ENCODE data around the gene GFM2. TPM values are rescaled to one million over a fixed set of nuclear protein-coding genes. Genes with fewer than 3 reads are reported as not detected.
A peak's percentile ranks its signal among the peaks of the same experiment; 100 is the strongest.

Gene GFM2
- total and polyA plus RNA-seq, 4 experiments from 2014 or later = 9.5 to 21.6 (median 15.5) TPM

DNA sequence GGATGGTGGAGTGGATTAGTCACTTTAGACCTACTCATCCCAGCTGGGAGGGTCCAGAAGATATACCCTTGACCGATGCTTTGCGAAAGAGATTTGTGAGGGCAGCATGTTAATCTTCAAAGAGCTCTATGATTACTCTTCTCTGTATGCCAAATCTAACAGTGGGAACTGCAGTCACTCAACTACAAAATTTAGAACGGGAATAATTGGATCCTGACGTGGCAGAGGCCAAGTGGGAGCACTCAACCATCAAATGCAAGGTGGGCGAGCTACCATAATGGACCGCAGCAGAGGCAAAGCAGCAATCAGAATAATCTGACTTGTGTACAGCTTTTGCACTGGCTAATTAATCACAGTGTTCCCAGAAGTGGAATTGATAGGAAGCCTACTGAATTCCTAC is 20.5 kb upstream of the GFM2 start:
- intact Hi-C loops (cut with micrococcal nuclease) = no loop called here
- Histone ChIP-seq H3K4me3 (ENCODE audit: low read length in 2 of 2) (no peak overlapping the region), H3K36me3 (ENCODE audit: insufficient read depth, low read length) (peaks cover 6% of the 10 kb centered on the region), H3K27ac (ENCODE audit: low read depth, low read length) (no peak overlapping the region), H3K27me3 (ENCODE audit: insufficient read depth, low read length) (no peaks in the 10 kb centered on the region), H3K9me3 (ENCODE audit: control insufficient read depth in 1 of 2, low read length in 2 of 2) (no peaks in the 10 kb centered on the region), H3K4me1 (ENCODE audit: insufficient read depth, low read length) (no peaks in the 10 kb centered on the region)
- DNase-seq = no peak
- H3K4me3 Mint-ChIP-seq = no peak overlapping the region
- no peaks in the 10 kb centered on the region for H3K4me1 Mint-ChIP-seq
- no peaks in the 10 kb centered on the region for H3K9me3 Mint-ChIP-seq
- ChIA-PET POLR2A (ENCODE audit: partially characterized antibody) (no interaction called here), CTCF (ENCODE audit: partially characterized antibody) (no interaction called here)
- no peaks in the 10 kb centered on the region for H3K27me3 Mint-ChIP-seq
- no peak overlapping the region for H3K27ac Mint-ChIP-seq
- H3K36me3 Mint-ChIP-seq = peaks cover 29 to 32% of the 10 kb centered on the region in 2 donors

DNA sequence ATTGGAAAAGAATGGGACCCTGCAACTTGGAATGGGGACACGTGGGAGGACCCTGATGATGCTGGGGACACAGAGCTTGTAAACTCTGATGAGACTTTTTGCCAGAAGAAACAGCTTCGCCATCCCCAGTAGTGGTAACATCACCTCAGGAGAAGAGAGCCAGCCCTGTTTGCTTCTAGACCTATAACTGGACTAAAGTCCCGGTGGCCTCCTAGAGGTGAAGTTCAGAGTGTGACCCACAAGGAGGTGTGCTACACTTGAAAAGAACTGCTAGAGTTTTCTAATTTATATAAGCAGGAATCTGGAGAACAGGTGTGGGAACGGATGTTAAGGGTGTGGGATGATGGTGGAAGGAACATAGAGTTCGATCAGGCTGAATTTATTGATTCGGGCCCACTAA is 19.9 kb upstream of the GFM2 start:
- Mint-ChIP-seq H3K36me3 (peaks cover 24 to 29% of the 10 kb centered on the region in 2 donors), H3K4me3 (no peak overlapping the region), H3K27me3 (no peaks in the 10 kb centered on the region), H3K27ac (peak overlapping the region in 1 of 7 donors; percentile 48), H3K9me3 (no peaks in the 10 kb centered on the region), H3K4me1 (no peaks in the 10 kb centered on the region)
- H3K36me3 ChIP-seq (ENCODE audit: insufficient read depth, low read length) = peaks cover 6% of the 10 kb centered on the region
- H3K27me3 ChIP-seq (ENCODE audit: insufficient read depth, low read length) = no peaks in the 10 kb centered on the region
- ChIA-PET POLR2A (ENCODE audit: partially characterized antibody) (no interaction called here), CTCF (ENCODE audit: partially characterized antibody) (no interaction called here)
- H3K9me3 ChIP-seq (ENCODE audit: control insufficient read depth in 1 of 2, low read length in 2 of 2) = no peaks in the 10 kb centered on the region
- no peak for DNase-seq
- no peaks in the 10 kb centered on the region for H3K4me1 ChIP-seq (ENCODE audit: insufficient read depth, low read length)
- H3K4me3 ChIP-seq (ENCODE audit: low read length in 2 of 2) = no peak overlapping the region
- intact Hi-C loops (cut with micrococcal nuclease) = no loop called here
- H3K27ac ChIP-seq (ENCODE audit: low read depth, low read length) = no peak overlapping the region

- no peak overlapping the region for H3K27ac ChIP-seq (ENCODE audit: low read depth, low read length)
- H3K4me1 ChIP-seq (ENCODE audit: insufficient read depth, low read length) = no peaks in the 10 kb centered on the region
- no peaks in the 10 kb centered on the region for H3K27me3 ChIP-seq (ENCODE audit: insufficient read depth, low read length)
- peaks cover 15% of the 10 kb centered on the region for H3K36me3 ChIP-seq (ENCODE audit: insufficient read depth, low read length)
- no peak overlapping the region for H3K4me3 ChIP-seq (ENCODE audit: low read length in 2 of 2)
- no peak for DNase-seq
- Mint-ChIP-seq H3K36me3 (peaks cover 8 to 39% of the 10 kb centered on the region in 2 donors), H3K9me3 (no peaks in the 10 kb centered on the region), H3K4me1 (peaks cover 0 to 3% (median 0%) of the 10 kb centered on the region in 4 donors), H3K4me3 (no peak overlapping the region), H3K27me3 (no peaks in the 10 kb centered on the region), H3K27ac (no peak overlapping the region)
- intact Hi-C loops (cut with micrococcal nuclease) = no loop called here
- H3K9me3 ChIP-seq (ENCODE audit: control insufficient read depth in 1 of 2, low read length in 2 of 2) = no peaks in the 10 kb centered on the region
- ChIA-PET POLR2A (ENCODE audit: partially characterized antibody) (no interaction called here), CTCF (ENCODE audit: partially characterized antibody) (no interaction called here)
Measured at GRCh38 chr5:74778609-74779008, 11.7 kb upstream of the GFM2 start.

DNA sequence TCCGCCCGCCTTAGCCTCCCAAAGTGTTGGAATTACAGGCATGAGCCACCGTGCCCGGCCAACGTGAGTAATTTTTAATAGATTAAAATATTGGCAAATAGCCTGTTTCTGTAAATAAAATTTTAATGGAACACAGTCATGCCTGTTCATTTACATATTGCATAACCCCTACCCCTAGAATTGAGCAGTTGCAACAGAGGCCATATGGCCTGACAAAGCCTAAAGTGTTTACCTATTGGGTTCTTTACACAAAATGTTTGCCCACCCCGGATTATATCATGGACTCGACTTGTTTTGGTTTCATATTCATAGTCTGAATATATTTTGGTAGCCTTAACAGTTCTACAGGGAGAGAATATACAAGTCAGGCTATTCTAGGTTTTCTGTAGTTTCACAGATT is 5.4 kb upstream of the GFM2 start:
- POLR2A ChIA-PET (ENCODE audit: partially characterized antibody) = no interaction called here
- Histone ChIP-seq H3K4me3 (ENCODE audit: low read length in 2 of 2) (no peak overlapping the region), H3K27me3 (ENCODE audit: insufficient read depth, low read length) (no peaks in the 10 kb centered on the region), H3K36me3 (ENCODE audit: insufficient read depth, low read length) (peaks cover 27% of the 10 kb centered on the region), H3K27ac (ENCODE audit: low read depth, low read length) (no peak overlapping the region), H3K4me1 (ENCODE audit: insufficient read depth, low read length) (peaks cover 10% of the 10 kb centered on the region), H3K9me3 (ENCODE audit: control insufficient read depth in 1 of 2, low read length in 2 of 2) (no peaks in the 10 kb centered on the region)
- Mint-ChIP-seq H3K36me3 (peaks cover 29 to 53% of the 10 kb centered on the region in 2 donors), H3K4me3 (no peak overlapping the region), H3K27me3 (no peaks in the 10 kb centered on the region), H3K27ac (peak overlapping the region in 1 of 7 donors; percentile 69), H3K4me1 (peaks cover 11 to 18% (median 13%) of the 10 kb centered on the region in 4 donors), H3K9me3 (no peaks in the 10 kb centered on the region)
- CTCF ChIA-PET (ENCODE audit: partially characterized antibody) = interaction anchor here (1.8 kb wide), 1 partner anchor 9 kb away, joined by 4 read pairs; no protein-coding TSS in a partner anchor
- no peak for DNase-seq
- intact Hi-C loops (cut with micrococcal nuclease) = no loop called here

- Histone ChIP-seq H3K4me1 (ENCODE audit: insufficient read depth, low read length) (peaks cover 35% of the 10 kb centered on the region), H3K4me3 (ENCODE audit: low read length in 2 of 2) (peak overlapping the region; percentile 93 to 100), H3K36me3 (ENCODE audit: insufficient read depth, low read length) (peaks cover 12% of the 10 kb centered on the region), H3K27ac (ENCODE audit: low read depth, low read length) (peak overlapping the region; percentile 86), H3K27me3 (ENCODE audit: insufficient read depth, low read length) (no peaks in the 10 kb centered on the region), H3K9me3 (ENCODE audit: control insufficient read depth in 1 of 2, low read length in 2 of 2) (no peaks in the 10 kb centered on the region)
- POLR2A ChIA-PET (ENCODE audit: partially characterized antibody) = interaction anchor here (1.0 to 1.9 kb wide), 10 partner anchors 9 to 1776 kb away, joined by 3 to 7 read pairs (median 3); partner anchors contain the start of genes ANKRD31 and HMGCR
- Mint-ChIP-seq H3K36me3 (peaks cover 18 to 51% of the 10 kb centered on the region in 2 donors), H3K4me1 (peaks cover 22 to 45% (median 31%) of the 10 kb centered on the region in 4 donors), H3K27ac (peak overlapping the region; percentile 91 to 99 (median 99)), H3K9me3 (no peaks in the 10 kb centered on the region), H3K27me3 (no peaks in the 10 kb centered on the region), H3K4me3 (peak overlapping the region; percentile 95 to 100 (median 100))
- intact Hi-C loops (cut with micrococcal nuclease) = loop anchor here (1.0 to 10.0 kb wide), 8 partner anchors 95 to 1490 kb away; partner anchors contain the start of genes ANKRD31, CERT1, HMGCR and POC5
- CTCF ChIA-PET (ENCODE audit: partially characterized antibody) = interaction anchor here (1.8 kb wide), 1 partner anchor 570 kb away, joined by 4 read pairs; the partner anchor contains the start of gene HMGCR
- DNase-seq = peak in 1 of 5 donors; percentile 49
Measured at GRCh38 chr5:74767579-74767913, 629 bp upstream of the GFM2 start.

DNA sequence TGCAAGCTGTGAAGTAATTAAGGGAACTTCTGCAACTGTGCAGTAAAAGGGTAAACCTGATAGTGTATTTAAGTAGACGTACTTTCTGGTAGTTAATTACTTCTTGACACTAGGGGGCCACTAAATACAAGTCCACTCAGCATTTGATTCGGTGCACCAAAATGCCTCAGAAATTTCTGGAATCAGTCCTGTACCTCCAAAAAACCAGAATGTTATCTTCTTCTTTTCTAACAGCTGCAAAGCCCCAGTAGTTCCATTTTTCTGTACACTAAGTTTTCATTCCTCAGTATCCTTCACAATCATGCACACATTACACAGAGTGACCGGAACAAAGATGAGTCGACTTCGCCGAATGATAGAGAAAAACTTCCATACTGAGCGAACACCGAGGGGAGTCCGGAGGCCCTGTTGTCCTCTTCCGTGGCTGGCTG is 484 bp downstream of the GFM2 start:
- Histone ChIP-seq H3K36me3 (ENCODE audit: insufficient read depth, low read length) (peaks cover 12% of the 10 kb centered on the region), H3K27me3 (ENCODE audit: insufficient read depth, low read length) (no peaks in the 10 kb centered on the region), H3K27ac (ENCODE audit: low read depth, low read length) (peak overlapping the region; percentile 86), H3K4me3 (ENCODE audit: low read length in 2 of 2) (peak overlapping the region; percentile 93 to 100), H3K4me1 (ENCODE audit: insufficient read depth, low read length) (peaks cover 35% of the 10 kb centered on the region), H3K9me3 (ENCODE audit: control insufficient read depth in 1 of 2, low read length in 2 of 2) (no peaks in the 10 kb centered on the region)
- DNase-seq = peak in 3 of 5 donors; percentile 43 to 65 (median 48)
- Mint-ChIP-seq H3K27me3 (no peaks in the 10 kb centered on the region), H3K4me3 (peak overlapping the region; percentile 95 to 100 (median 100)), H3K4me1 (peaks cover 23 to 54% (median 38%) of the 10 kb centered on the region in 4 donors), H3K9me3 (no peaks in the 10 kb centered on the region), H3K36me3 (peaks cover 22 to 56% of the 10 kb centered on the region in 2 donors), H3K27ac (peak overlapping the region; percentile 91 to 99 (median 99))
- intact Hi-C loops (cut with micrococcal nuclease) = loop anchor here (1.0 to 10.0 kb wide), 7 partner anchors 96 to 1491 kb away; partner anchors contain the start of genes CERT1, POC5 and POLK
- CTCF ChIA-PET (ENCODE audit: partially characterized antibody) = interaction anchor here (1.0 to 1.8 kb wide), 4 partner anchors 11 to 571 kb away, joined by 3 to 4 read pairs (median 4); partner anchors contain the start of gene HMGCR
- POLR2A ChIA-PET (ENCODE audit: partially characterized antibody) = interaction anchor here (0.8 to 1.9 kb wide), 11 partner anchors 8 to 1637 kb away, joined by 3 to 7 read pairs (median 3); partner anchors contain the start of genes ANKRD31, FAM169A and HMGCR

DNA sequence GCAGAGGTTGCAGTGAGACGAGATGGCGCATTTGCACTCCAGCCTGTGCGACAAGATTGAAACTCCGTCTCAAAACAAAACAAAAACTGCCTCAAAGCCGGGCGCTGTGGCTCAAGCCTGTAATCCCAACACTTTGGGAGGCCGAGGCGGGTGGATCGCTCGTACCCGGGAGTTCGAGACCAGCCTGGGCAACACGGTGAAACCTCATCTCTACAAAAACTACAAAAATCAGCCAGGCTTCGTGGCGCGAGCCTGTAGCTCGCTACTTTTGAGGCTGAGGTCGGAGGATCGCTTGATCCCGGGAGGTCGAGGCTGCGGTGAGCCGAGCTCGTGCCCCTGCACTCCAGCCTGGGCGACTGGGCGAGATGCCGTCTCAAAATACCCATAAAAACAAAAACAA is 988 bp downstream of the GFM2 start:
- Mint-ChIP-seq H3K4me3 (peak overlapping the region; percentile 95 to 100 (median 100)), H3K27me3 (no peaks in the 10 kb centered on the region), H3K36me3 (peaks cover 22 to 58% of the 10 kb centered on the region in 2 donors), H3K4me1 (peaks cover 23 to 55% (median 39%) of the 10 kb centered on the region in 4 donors), H3K27ac (peak overlapping the region in 4 of 7 donors; percentile 91 to 99 (median 98)), H3K9me3 (no peaks in the 10 kb centered on the region)
- Histone ChIP-seq H3K4me1 (ENCODE audit: insufficient read depth, low read length) (peaks cover 35% of the 10 kb centered on the region), H3K4me3 (ENCODE audit: low read length in 2 of 2) (peak overlapping the region; percentile 93 to 100), H3K9me3 (ENCODE audit: control insufficient read depth in 1 of 2, low read length in 2 of 2) (no peaks in the 10 kb centered on the region), H3K27me3 (ENCODE audit: insufficient read depth, low read length) (no peaks in the 10 kb centered on the region), H3K36me3 (ENCODE audit: insufficient read depth, low read length) (peaks cover 12% of the 10 kb centered on the region), H3K27ac (ENCODE audit: low read depth, low read length) (peak overlapping the region; percentile 86)
- intact Hi-C loops (cut with micrococcal nuclease) = loop anchor here (1.0 to 10.0 kb wide), 7 partner anchors 96 to 1491 kb away; partner anchors contain the start of genes CERT1, POC5 and POLK
- DNase-seq = peak in 1 of 5 donors; percentile 3
- POLR2A ChIA-PET (ENCODE audit: partially characterized antibody) = interaction anchor here (1.5 to 1.9 kb wide), 3 partner anchors 14 to 471 kb away, joined by 4 to 7 read pairs (median 7); partner anchors contain the start of gene ANKRD31
- CTCF ChIA-PET (ENCODE audit: partially characterized antibody) = interaction anchor here (1.0 to 1.8 kb wide), 3 partner anchors 10 to 571 kb away, joined by 3 to 4 read pairs (median 3); partner anchors contain the start of gene HMGCR
